Gastroesophageal sphincter (tissue), 4 donors: ENCODE data around the gene LAD1. TPM values are rescaled to one million over a fixed set of nuclear protein-coding genes. Genes with fewer than 3 reads are reported as not detected.

Experiments used
- ATAC-seq: fragments of 150-250 bp; one replicate; pipeline ENCODE4 v1.9.1; 2016; ENCODE audit warnings: mild to moderate bottlenecking, moderate library complexity
- H3K27ac ChIP-seq, 4 donors: fragments of 200-600 bp; sonication (generic) in 3 of 4; 1 replicate in 3 of 4; 2 replicates in 1 of 4; pipeline ENCODE4 v1.5.1; 2016 to 2019
- H3K27me3 ChIP-seq: fragments of 200-600 bp; sonication (generic); one replicate; pipeline ENCODE4 v1.5.1; 2019
- H3K36me3 ChIP-seq, 2 donors: fragments of 200-600 bp; sonication (generic); one replicate each; pipeline ENCODE4 v1.5.1; 2019; ENCODE audit warnings: control low read depth in 1 of 2
- H3K4me1 ChIP-seq, 3 donors: fragments of 200-600 bp; sonication (generic); 1 replicate in 2 of 3; 2 replicates in 1 of 3; pipeline ENCODE4 v1.5.1; 2016 to 2019; ENCODE audit warnings: control low read depth in 2 of 3
- H3K4me3 ChIP-seq, 2 donors: fragments of 200-600 bp; sonication (generic); one replicate each; pipeline ENCODE4 v1.5.1; 2019; ENCODE audit warnings: mild to moderate bottlenecking in 1 of 2, moderate library complexity in 1 of 2
- H3K9me3 ChIP-seq, 3 donors: fragments of 200-600 bp; sonication (generic); one replicate each; pipeline ENCODE4 v1.5.1; 2017 to 2019; ENCODE audit warnings: control low read depth in 2 of 3
- EP300 ChIP-seq: sonication (generic); formaldehyde crosslinking; IDR thresholded peaks from one replicate; pipeline ENCODE4 v1.6.1; 2017; ENCODE audit warnings: antibody characterized with exemption, mild to moderate bottlenecking
- POLR2A ChIP-seq, 2 donors: fragments of 450-650 bp; IDR thresholded peaks; one replicate each; pipeline ENCODE4 v1.6.1; 2017; ENCODE audit warnings: antibody characterized with exemption in 2 of 2, mild to moderate bottlenecking in 2 of 2, moderate library complexity in 1 of 2
- POLR2AphosphoS5 ChIP-seq: sonication (generic); formaldehyde crosslinking; IDR thresholded peaks from one replicate; pipeline ENCODE4 v1.6.1; 2017; ENCODE audit warnings: antibody characterized with exemption
- WGBS, 2 donors: methylation state at CpG; one replicate each; pipeline ENCODE4 v1.1.5; 2018; ENCODE audit warnings: low coverage in 1 of 2; 5-methylcytosine and 5-hydroxymethylcytosine counted together
- total RNA-seq, 4 donors: library from RNA; depleted of rRNA; stranded (reverse); fragments of >200 nt; gene quantifications; one replicate each; pipeline ENCODE4 v1.1.0, GENCODE V29; 2016
- TF ChIP-seq, protein P1 (sequence below), 4 experiments: fragments of 200-600 bp in 2 of 4; fragments of 450-650 bp in 2 of 4; sonication (generic) in 1 of 4; IDR thresholded peaks; one replicate each; pipeline ENCODE4 v1.5.1; 2017 to 2019; ENCODE audit warnings: antibody characterized with exemption in 4 of 4, mild to moderate bottlenecking in 2 of 4, moderate library complexity in 2 of 4

LAD1 gene
- total RNA-seq, 4 donors from 2014 or later, result 1.2 to 24.1 (median 1.9) TPM

DNA sequence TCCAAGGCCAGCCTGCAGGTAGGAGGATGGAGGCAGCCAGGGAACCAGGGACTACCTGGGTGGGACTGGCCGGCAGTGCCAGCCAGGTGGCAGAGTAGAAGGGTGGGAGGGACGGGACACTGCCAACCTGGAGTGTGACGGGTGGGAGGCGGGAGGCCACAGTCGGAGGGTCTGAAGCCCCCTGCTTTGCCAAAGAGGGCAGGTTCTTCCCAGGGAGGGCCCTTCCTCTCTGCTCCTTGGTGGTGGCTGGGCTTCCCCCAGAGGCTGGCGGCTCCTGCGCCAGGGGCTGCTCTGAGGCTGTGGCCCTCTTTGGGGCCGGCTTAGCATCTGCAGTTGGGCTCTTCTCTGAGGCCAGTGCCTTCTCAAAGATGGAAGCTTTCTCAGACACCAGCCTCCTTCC lies 12.9 kb downstream of the LAD1 start:
- Histone ChIP-seq H3K4me1 (no peaks in the 10 kb centered on the region), H3K36me3 (no peaks in the 10 kb centered on the region), H3K9me3 (no peaks in the 10 kb centered on the region), H3K27me3 (peaks cover 49% of the 10 kb centered on the region), H3K27ac (no peak overlapping the region), H3K4me3 (no peak overlapping the region)
- no peak for TF ChIP-seq POLR2A (IDR thresholded peaks at IDR 0.05)
- no peak for TF ChIP-seq EP300
- TF ChIP-seq, protein P1, sequence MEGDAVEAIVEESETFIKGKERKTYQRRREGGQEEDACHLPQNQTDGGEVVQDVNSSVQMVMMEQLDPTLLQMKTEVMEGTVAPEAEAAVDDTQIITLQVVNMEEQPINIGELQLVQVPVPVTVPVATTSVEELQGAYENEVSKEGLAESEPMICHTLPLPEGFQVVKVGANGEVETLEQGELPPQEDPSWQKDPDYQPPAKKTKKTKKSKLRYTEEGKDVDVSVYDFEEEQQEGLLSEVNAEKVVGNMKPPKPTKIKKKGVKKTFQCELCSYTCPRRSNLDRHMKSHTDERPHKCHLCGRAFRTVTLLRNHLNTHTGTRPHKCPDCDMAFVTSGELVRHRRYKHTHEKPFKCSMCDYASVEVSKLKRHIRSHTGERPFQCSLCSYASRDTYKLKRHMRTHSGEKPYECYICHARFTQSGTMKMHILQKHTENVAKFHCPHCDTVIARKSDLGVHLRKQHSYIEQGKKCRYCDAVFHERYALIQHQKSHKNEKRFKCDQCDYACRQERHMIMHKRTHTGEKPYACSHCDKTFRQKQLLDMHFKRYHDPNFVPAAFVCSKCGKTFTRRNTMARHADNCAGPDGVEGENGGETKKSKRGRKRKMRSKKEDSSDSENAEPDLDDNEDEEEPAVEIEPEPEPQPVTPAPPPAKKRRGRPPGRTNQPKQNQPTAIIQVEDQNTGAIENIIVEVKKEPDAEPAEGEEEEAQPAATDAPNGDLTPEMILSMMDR (IDR thresholded peaks at IDR 0.05), result no peak
- TF ChIP-seq POLR2AphosphoS5, result no peak
- no peak for ATAC-seq
- 83 to 94% methylated on average over 2 of the region's 8 CpGs for WGBS, 2 donors

DNA sequence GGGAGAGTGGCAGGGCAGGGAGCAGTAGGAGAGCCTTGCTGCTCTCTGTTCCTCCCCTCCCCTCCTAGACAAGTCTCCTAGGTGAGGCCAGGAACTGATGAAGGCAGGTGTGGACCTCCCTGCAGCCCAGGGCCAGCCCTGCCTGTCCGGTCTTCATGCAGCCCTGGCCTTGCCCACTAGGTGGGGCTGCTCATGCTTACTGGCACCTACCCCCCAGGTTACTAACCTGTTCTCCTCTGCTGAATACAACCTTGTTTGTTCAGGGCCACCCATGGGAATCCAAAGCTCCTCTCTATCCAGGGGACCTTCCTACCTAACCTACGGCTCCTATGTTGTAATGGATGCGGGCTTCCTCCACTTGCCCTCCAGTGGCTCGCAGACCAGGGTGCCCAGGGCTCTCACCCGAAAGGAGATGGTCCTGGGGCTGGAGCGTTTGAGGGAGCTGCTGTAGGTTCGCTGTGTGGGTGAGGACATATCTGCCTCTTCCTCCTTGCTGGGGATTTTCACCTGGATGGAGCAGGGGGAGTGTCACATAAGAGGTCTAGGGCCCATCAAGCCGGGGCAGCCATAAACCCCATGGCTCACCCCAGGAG lies 13.7 kb downstream of the LAD1 start:
- H3K4me3 ChIP-seq, result no peak overlapping the region
- no peak for ATAC-seq
- no peaks in the 10 kb centered on the region for H3K4me1 ChIP-seq
- TF ChIP-seq, protein P1 (IDR thresholded peaks at IDR 0.05), result peak in 2 of 4 experiments; percentile 33 to 53
- TF ChIP-seq POLR2A (IDR thresholded peaks at IDR 0.05) (no peak), POLR2AphosphoS5 (no peak)
- no peak overlapping the region for H3K27ac ChIP-seq
- no peaks in the 10 kb centered on the region for H3K36me3 ChIP-seq
- peaks cover 49% of the 10 kb centered on the region for H3K27me3 ChIP-seq
- no peaks in the 10 kb centered on the region for H3K9me3 ChIP-seq
- 100% methylated on average over 1 of the region's 8 CpGs; no CpG with 5 or more reads in 1 of the 2 donors for WGBS, 2 donors

DNA sequence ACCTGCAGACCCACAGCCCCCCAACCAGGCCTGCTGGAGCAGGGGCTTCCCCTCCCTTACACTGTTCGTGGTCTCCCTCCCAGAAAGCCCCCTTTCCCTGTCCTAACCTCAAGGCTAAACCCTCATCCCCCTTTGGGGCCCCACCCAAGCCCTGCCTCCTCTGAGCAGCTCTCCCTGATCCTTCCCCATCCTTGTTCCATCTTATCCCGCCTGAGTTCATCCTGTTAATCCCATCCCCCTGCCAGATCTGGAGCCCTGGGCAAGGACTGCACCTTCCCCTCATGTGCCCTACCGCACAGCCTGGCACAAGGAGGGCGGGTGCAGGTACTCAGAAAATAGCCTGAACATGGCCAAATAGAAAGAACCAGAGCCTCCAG lies 14.7 kb downstream of the LAD1 start:
- no peaks in the 10 kb centered on the region for H3K4me1 ChIP-seq
- WGBS, 2 donors, result 33% methylated on average over 1 of the region's 4 CpGs; no CpG with 5 or more reads in 1 of the 2 donors
- no peak for ATAC-seq
- peaks cover 49% of the 10 kb centered on the region for H3K27me3 ChIP-seq
- H3K27ac ChIP-seq, result no peak overlapping the region
- no peaks in the 10 kb centered on the region for H3K9me3 ChIP-seq
- H3K36me3 ChIP-seq, result no peaks in the 10 kb centered on the region
- TF ChIP-seq POLR2AphosphoS5, result no peak
- TF ChIP-seq, protein P1 (IDR thresholded peaks at IDR 0.05), result no peak
- no peak for TF ChIP-seq POLR2A (IDR thresholded peaks at IDR 0.05)
- no peak for TF ChIP-seq EP300
- H3K4me3 ChIP-seq, result no peak overlapping the region

DNA sequence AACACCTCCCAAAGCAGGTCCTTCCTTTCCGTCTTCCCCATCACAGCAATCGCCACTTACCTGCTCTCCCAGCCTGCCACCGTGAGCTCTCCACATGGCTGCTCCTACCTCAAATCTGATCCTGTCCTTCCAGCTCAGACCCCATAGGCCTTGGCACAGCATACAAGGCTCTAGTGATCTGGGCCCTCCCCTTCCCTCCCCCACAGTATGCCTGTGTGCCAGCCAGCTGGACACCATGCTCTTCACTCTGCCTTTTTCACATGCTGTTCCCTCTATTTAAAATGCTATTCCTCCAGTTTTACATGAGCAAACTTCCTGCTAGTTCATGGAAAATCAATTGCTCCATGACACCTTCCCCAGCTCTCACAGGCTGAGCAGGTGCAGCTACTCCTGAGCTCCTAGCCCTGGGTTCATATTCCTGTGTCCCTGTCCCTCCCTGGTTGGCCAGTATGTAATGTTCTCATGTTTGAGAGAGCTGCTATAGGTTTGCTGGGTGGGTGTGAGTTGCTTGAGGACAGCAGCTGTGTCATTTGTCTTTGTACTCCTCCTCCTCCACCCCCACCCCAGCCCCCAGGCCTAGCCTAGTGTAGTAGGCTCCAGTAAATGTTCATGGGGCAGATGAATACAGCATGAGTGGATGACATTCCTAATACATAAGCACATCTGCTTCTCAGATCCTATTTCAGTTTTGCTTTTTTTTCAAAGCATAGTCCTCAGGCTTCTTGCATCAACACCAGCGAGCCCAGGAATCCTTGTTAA lies 15.3 kb downstream of the LAD1 start:
- no peak for ATAC-seq
- WGBS, 2 donors, result 80 to 83% methylated on average over 1 to 4 of the region's 4 CpGs

More for the DNA sequence above, 15.3 kb downstream of the LAD1 start:
- no peaks in the 10 kb centered on the region for H3K4me1 ChIP-seq
- no peak overlapping the region for H3K27ac ChIP-seq
- H3K27me3 ChIP-seq, result peaks cover 44% of the 10 kb centered on the region
- no peaks in the 10 kb centered on the region for H3K36me3 ChIP-seq
- no peak overlapping the region for H3K4me3 ChIP-seq
- no peaks in the 10 kb centered on the region for H3K9me3 ChIP-seq
- TF ChIP-seq, protein P1 (IDR thresholded peaks at IDR 0.05), result no peak
- TF ChIP-seq EP300 (no peak), POLR2AphosphoS5 (no peak), POLR2A (IDR thresholded peaks at IDR 0.05) (no peak)
